ENCODE results near the gene TBCCD1. TPM values are rescaled to one million over a fixed set of nuclear protein-coding genes. Genes with fewer than 3 reads are reported as not detected.

TBCCD1 gene, protein sequence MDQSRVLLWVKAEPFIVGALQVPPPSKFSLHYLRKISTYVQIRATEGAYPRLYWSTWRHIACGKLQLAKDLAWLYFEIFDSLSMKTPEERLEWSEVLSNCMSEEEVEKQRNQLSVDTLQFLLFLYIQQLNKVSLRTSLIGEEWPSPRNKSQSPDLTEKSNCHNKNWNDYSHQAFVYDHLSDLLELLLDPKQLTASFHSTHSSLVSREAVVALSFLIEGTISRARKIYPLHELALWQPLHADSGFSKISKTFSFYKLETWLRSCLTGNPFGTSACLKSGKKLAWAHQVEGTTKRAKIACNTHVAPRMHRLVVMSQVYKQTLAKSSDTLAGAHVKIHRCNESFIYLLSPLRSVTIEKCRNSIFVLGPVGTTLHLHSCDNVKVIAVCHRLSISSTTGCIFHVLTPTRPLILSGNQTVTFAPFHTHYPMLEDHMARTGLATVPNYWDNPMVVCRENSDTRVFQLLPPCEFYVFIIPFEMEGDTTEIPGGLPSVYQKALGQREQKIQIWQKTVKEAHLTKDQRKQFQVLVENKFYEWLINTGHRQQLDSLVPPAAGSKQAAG
- total RNA-seq (2022), result 21.0 and 25.1 TPM in 2 replicates
- Bru-seq, nascent RNA, result percentile 79 among the genes with signal in this experiment
- percentile 66 among the genes with signal in this experiment for BruChase-seq, experiment 1, labeled RNA remaining after a 6-hour chase
- percentile 74 among the genes with signal in this experiment for BruChase-seq, experiment 2, labeled RNA remaining after a 2-hour chase
- long read RNA-seq, transcript TBCCD1-201 (8 exons, 2,441 nt), result major isoform, 38 of 54 reads
- long read RNA-seq, partial matches to known transcripts, result 3 of 54 reads
- long read RNA-seq, other reads (novel, unspliced or antisense), result 13 of 54 reads

- TF ChIP-seq, protein P1, sequence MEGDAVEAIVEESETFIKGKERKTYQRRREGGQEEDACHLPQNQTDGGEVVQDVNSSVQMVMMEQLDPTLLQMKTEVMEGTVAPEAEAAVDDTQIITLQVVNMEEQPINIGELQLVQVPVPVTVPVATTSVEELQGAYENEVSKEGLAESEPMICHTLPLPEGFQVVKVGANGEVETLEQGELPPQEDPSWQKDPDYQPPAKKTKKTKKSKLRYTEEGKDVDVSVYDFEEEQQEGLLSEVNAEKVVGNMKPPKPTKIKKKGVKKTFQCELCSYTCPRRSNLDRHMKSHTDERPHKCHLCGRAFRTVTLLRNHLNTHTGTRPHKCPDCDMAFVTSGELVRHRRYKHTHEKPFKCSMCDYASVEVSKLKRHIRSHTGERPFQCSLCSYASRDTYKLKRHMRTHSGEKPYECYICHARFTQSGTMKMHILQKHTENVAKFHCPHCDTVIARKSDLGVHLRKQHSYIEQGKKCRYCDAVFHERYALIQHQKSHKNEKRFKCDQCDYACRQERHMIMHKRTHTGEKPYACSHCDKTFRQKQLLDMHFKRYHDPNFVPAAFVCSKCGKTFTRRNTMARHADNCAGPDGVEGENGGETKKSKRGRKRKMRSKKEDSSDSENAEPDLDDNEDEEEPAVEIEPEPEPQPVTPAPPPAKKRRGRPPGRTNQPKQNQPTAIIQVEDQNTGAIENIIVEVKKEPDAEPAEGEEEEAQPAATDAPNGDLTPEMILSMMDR (IDR thresholded peaks at IDR 0.05; ENCODE audit: unreplicated experiment), result no peak
- H3K9me3 Mint-ChIP-seq (ENCODE audit: low read depth, unreplicated experiment), result no peaks in the 10 kb centered on the region
- peaks cover 36% of the 10 kb centered on the region for H3K4me1 Mint-ChIP-seq (ENCODE audit: low read depth, unreplicated experiment)
- peaks cover 69% of the 10 kb centered on the region for H3K36me3 Mint-ChIP-seq (ENCODE audit: insufficient read depth, unreplicated experiment)
- no peaks in the 10 kb centered on the region for H3K27me3 Mint-ChIP-seq (ENCODE audit: unreplicated experiment)
- peak within 1 kb of the TSS; percentile 88 for H3K27ac Mint-ChIP-seq (ENCODE audit: unreplicated experiment)
- H3K4me3 Mint-ChIP-seq (ENCODE audit: low read depth, unreplicated experiment), result peak within 1 kb of the TSS; percentile 90
- CTCF ChIA-PET, result interaction anchor here (0.6 to 1.3 kb wide), 5 partner anchors 12 to 598 kb away, joined by 3 to 7 read pairs (median 3); no protein-coding TSS in a partner anchor
- peak; percentile 99 for DNase-seq
- intact Hi-C loops (cut with micrococcal nuclease; ENCODE audit: unreplicated experiment), result no loop called here
- BruUV-seq (replicated peaks), result no TSS peak
These were observed at the start of gene TBCCD1 for GRCh38 chr3:186567072-186567921. Gene TBCCD1 (minus strand): TSS chr3:186567339. CDS start chr3:186564329, 3,010 bp downstream.

DNA sequence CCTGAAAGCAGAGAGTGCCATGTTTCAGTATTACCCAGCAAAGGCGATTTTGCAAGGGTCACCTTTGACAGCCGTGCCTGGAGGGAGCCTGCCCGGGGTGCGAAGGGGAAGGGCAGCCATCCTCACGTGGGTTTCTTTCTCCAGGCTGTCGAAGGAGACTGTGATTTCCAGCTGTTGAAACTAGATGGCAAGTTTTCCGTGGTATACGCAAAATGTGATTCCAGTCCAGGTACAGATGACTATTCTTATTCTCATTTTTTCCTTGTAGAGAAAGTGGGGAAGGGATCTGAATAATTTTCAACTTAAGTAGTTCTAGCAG lies 49.1 kb upstream of the TBCCD1 start:
- Mint-ChIP-seq H3K36me3 (ENCODE audit: insufficient read depth, unreplicated experiment) (peaks cover 5% of the 10 kb centered on the region), H3K9me3 (ENCODE audit: low read depth, unreplicated experiment) (no peaks in the 10 kb centered on the region), H3K27me3 (ENCODE audit: unreplicated experiment) (no peaks in the 10 kb centered on the region), H3K4me1 (ENCODE audit: low read depth, unreplicated experiment) (peaks cover 34% of the 10 kb centered on the region), H3K27ac (ENCODE audit: unreplicated experiment) (no peak overlapping the region), H3K4me3 (ENCODE audit: low read depth, unreplicated experiment) (no peak overlapping the region)
- no TSS peak for BruUV-seq (replicated peaks)
- intact Hi-C loops (cut with micrococcal nuclease; ENCODE audit: unreplicated experiment), result loop anchor here (2.0 to 10.0 kb wide), 3 partner anchors 169 to 631 kb away; partner anchors contain the start of gene EIF4A2
- CTCF ChIA-PET, result interaction anchor here (0.7 to 5.0 kb wide), 20 partner anchors 9 to 357 kb away, joined by 3 to 61 read pairs (median 6); partner anchors contain the start of genes DNAJB11 and EIF4A2
- TF ChIP-seq, protein P1 (IDR thresholded peaks at IDR 0.05; ENCODE audit: unreplicated experiment), result no peak
- no peak for DNase-seq

DNA sequence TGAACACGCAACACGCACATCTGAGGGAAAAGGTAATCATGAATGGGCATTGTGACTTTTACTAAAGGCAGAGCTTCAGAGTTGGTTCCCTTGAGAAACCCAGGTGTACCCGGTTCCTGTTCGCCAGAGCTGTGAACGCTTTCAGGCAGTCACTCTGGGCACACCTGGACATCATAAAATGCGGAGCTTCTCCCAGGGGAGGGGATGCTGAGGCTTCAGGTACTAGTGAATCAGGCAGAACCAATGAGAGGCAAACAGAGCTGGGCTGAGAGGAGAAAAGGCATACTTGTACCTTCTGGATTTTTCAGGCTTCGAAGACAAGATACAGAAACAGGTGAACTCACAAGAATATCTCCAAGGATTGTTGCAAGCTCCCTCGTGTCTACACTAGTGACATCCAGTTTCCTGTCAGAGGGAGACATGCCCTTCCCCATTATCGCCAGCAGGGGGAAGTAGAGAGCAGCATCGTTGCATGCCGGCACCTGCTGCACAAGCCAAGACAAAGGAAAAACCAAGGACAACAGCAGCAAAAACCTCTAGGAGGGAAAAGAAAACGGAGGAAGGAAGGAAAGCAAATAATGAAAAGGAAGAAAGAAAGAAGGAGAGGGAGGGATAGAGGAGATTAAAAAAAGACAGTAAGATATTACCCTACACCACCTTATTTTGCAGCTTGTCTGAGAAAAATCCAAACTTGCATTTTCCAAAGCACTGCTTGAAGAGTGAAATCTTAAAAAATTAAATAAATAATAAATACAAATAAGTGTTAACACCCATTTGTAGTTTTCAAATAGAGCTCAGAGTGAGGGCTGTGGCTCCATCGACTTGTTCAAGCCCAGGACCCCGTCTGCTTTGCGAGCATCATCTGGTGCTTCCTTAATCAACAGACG lies 47.7 kb upstream of the TBCCD1 start:
- H3K4me3 Mint-ChIP-seq (ENCODE audit: low read depth, unreplicated experiment), result no peak overlapping the region
- no peaks in the 10 kb centered on the region for H3K27me3 Mint-ChIP-seq (ENCODE audit: unreplicated experiment)
- peaks cover 34% of the 10 kb centered on the region for H3K4me1 Mint-ChIP-seq (ENCODE audit: low read depth, unreplicated experiment)
- H3K36me3 Mint-ChIP-seq (ENCODE audit: insufficient read depth, unreplicated experiment), result peaks cover 5% of the 10 kb centered on the region
- peak overlapping the region; percentile 3 for H3K27ac Mint-ChIP-seq (ENCODE audit: unreplicated experiment)
- TF ChIP-seq, protein P1 (IDR thresholded peaks at IDR 0.05; ENCODE audit: unreplicated experiment), result peak; percentile 98
- BruUV-seq (replicated peaks), result no TSS peak
- H3K9me3 Mint-ChIP-seq (ENCODE audit: low read depth, unreplicated experiment), result no peaks in the 10 kb centered on the region
- intact Hi-C loops (cut with micrococcal nuclease; ENCODE audit: unreplicated experiment), result loop anchor here (1.0 to 10.0 kb wide), 3 partner anchors 170 to 630 kb away; partner anchors contain the start of gene EIF4A2
- CTCF ChIA-PET, result interaction anchor here (0.6 to 5.0 kb wide), 16 partner anchors 10 to 207 kb away, joined by 3 to 61 read pairs (median 4); partner anchors contain the start of gene DNAJB11
- peak; percentile 91 for DNase-seq
